IMR-90 (cell line): ENCODE data around the gene ZBED2. TPM values are rescaled to one million over a fixed set of nuclear protein-coding genes. Genes with fewer than 3 reads are reported as not detected.
A peak's percentile ranks its signal among the peaks of the same experiment; 100 is the strongest.

Experiments used
- ATAC-seq: fragments of 200-7000 bp; cut with Tn5 transposase; 2 replicates; pipeline ENCODE4 v1.9.1; 2020; ENCODE audit warnings: low read depth, mild to moderate bottlenecking, moderate library complexity
- BruUV-seq: library from RNA; stranded (reverse); fragments of 400-500 nt; replicated peaks from 2 replicates; lab custom pipeline; 2021; lab: Mats Ljungman, UMichigan
- CTCF ChIA-PET: fragments of 300-600 bp; formaldehyde crosslinking; extraction: SDS; loops from one replicate; lab custom pipeline; 2021; ENCODE audit warnings: antibody characterized with exemption; lab: Yijun Ruan, JAX
- POLR2A ChIA-PET: fragments of 300-600 bp; sonication (Branson Sonifier 250); formaldehyde crosslinking; loops from one replicate; lab custom pipeline; 2022; ENCODE audit warnings: antibody characterized with exemption; ENCODE audit not compliant: unreplicated experiment; lab: Charles Lee
- DNase-seq: peaks from one replicate; pipeline ENCODE4 v3.0.0; 2013
- H2AFZ ChIP-seq: replicated peaks from 2 replicates; pipeline ENCODE3; 2013; ENCODE audit warnings: low read length, mild to moderate bottlenecking; ENCODE audit not compliant: poor library complexity
- H2AK5ac ChIP-seq: 2 replicates; pipeline ENCODE4 v1.6.1; 2013; ENCODE audit warnings: low read depth, low read length, inconsistent platforms
- H2AK9ac ChIP-seq: replicated peaks from 2 replicates; pipeline ENCODE3; 2013; ENCODE audit warnings: mild to moderate bottlenecking, low read depth, low read length, moderate library complexity; ENCODE audit not compliant: poor library complexity
- H2BK120ac ChIP-seq: 2 replicates; pipeline ENCODE4 v1.6.1; 2013; ENCODE audit warnings: low read depth, low read length, inconsistent platforms
- H2BK15ac ChIP-seq: 3 replicates; pipeline ENCODE4 v1.6.1; 2013; ENCODE audit warnings: low read depth, low read length, inconsistent platforms
- H2BK20ac ChIP-seq: 2 replicates; pipeline ENCODE4 v1.6.1; 2013; ENCODE audit warnings: low read depth, mild to moderate bottlenecking, inconsistent platforms, low read length, moderate library complexity
- H2BK5ac ChIP-seq: 2 replicates; pipeline ENCODE4 v1.6.1; 2013; ENCODE audit warnings: mild to moderate bottlenecking, low read depth, low read length, inconsistent platforms; ENCODE audit not compliant: poor library complexity, severe bottlenecking
- H3K14ac ChIP-seq: replicated peaks from 2 replicates; pipeline ENCODE4 v1.6.1; 2013; ENCODE audit warnings: low read depth, low read length, inconsistent platforms
- H3K18ac ChIP-seq: 2 replicates; pipeline ENCODE4 v1.6.1; 2013; ENCODE audit warnings: low read depth, low read length, control low read depth
- H3K23ac ChIP-seq: 2 replicates; pipeline ENCODE4 v1.6.1; 2013; ENCODE audit warnings: low read depth, low read length, inconsistent platforms
- H3K27ac ChIP-seq: 2 replicates; pipeline ENCODE4 v1.5.1; 2013; ENCODE audit warnings: mild to moderate bottlenecking, control low read depth, low read length; ENCODE audit not compliant: insufficient read depth
- H3K27me3 ChIP-seq: 2 replicates; pipeline ENCODE4 v1.6.1; 2013; ENCODE audit warnings: low read length; ENCODE audit not compliant: control insufficient read depth, insufficient read depth
- H3K36me3 ChIP-seq: 2 replicates; pipeline ENCODE4 v1.6.1; 2013; ENCODE audit warnings: low read length, mixed read lengths; ENCODE audit not compliant: control insufficient read depth, insufficient read depth
- H3K4ac ChIP-seq: 2 replicates; pipeline ENCODE4 v1.6.1; 2013; ENCODE audit warnings: low read depth, low read length, inconsistent platforms
- H3K4me1 ChIP-seq: 2 replicates; pipeline ENCODE4 v1.6.1; 2013; ENCODE audit warnings: low read length, mixed read lengths; ENCODE audit not compliant: control insufficient read depth, insufficient read depth
- H3K4me2 ChIP-seq: 2 replicates; pipeline ENCODE4 v1.6.1; 2013; ENCODE audit warnings: low read depth, mild to moderate bottlenecking, control low read depth, low read length, moderate library complexity
- H3K4me3 ChIP-seq: 2 replicates; pipeline ENCODE4 v1.5.1; 2013; ENCODE audit warnings: low read depth, mild to moderate bottlenecking, control low read depth, low read length, moderate library complexity; ENCODE audit not compliant: insufficient read depth
- H3K56ac ChIP-seq: 2 replicates; pipeline ENCODE4 v1.6.1; 2013; ENCODE audit warnings: low read length, inconsistent platforms; ENCODE audit not compliant: insufficient read depth; ENCODE audit errors: extremely low read depth
- H3K79me1 ChIP-seq, 2 experiments: 2 replicates each; pipeline ENCODE4 v1.6.1; 2013; ENCODE audit warnings: low read length in 2 of 2, inconsistent platforms in 1 of 2, low read depth in 1 of 2
- H3K9ac ChIP-seq: 2 replicates; pipeline ENCODE4 v1.6.1; 2013; ENCODE audit warnings: low read depth, low read length, control low read depth
- H3K9me1 ChIP-seq: 2 replicates; pipeline ENCODE4 v1.6.1; 2013; ENCODE audit warnings: low read length, inconsistent platforms; ENCODE audit not compliant: insufficient read depth
- H3K9me3 ChIP-seq: 2 replicates; pipeline ENCODE4 v1.6.1; 2013; ENCODE audit warnings: low read length; ENCODE audit not compliant: control insufficient read depth, insufficient read depth
- H4K20me1 ChIP-seq: 2 replicates; pipeline ENCODE4 v1.6.1; 2013; ENCODE audit warnings: low read length, inconsistent platforms; ENCODE audit not compliant: insufficient read depth
- H4K5ac ChIP-seq: 2 replicates; pipeline ENCODE4 v1.6.1; 2013; ENCODE audit warnings: mild to moderate bottlenecking, low read depth, low read length, control low read depth
- H4K8ac ChIP-seq, 2 experiments: 2 replicates each; pipeline ENCODE4 v1.6.1; 2013; ENCODE audit warnings: low read depth in 2 of 2, low read length in 2 of 2, control low read depth in 1 of 2, inconsistent platforms in 1 of 2
- H4K91ac ChIP-seq: 2 replicates; pipeline ENCODE4 v1.6.1; 2013; ENCODE audit warnings: low read depth, low read length, inconsistent platforms; ENCODE audit not compliant: insufficient read depth
- BHLHE40 ChIP-seq: fragments of 150-350 bp; IDR thresholded peaks from 2 replicates; pipeline ENCODE4 v1.6.1; 2016; ENCODE audit warnings: mild to moderate bottlenecking, low read depth, low read length
- CEBPB ChIP-seq: IDR thresholded peaks from 2 replicates; pipeline ENCODE4 v1.6.1; 2012; ENCODE audit warnings: low read depth, low read length, improper control_type of control experiment
- CHD1 ChIP-seq: IDR thresholded peaks from 2 replicates; pipeline ENCODE4 v1.6.1; 2012; ENCODE audit warnings: low read depth, low read length, improper control_type of control experiment
- CTCF ChIP-seq: conservative IDR thresholded peaks from 2 replicates; pipeline ENCODE4 v1.5.1; 2012; ENCODE audit warnings: mild to moderate bottlenecking, low read depth, low read length, improper control_type of control experiment
- ELK1 ChIP-seq: fragments of 150-350 bp; IDR thresholded peaks from 2 replicates; pipeline ENCODE4 v1.6.1; 2016; ENCODE audit warnings: low read depth, mild to moderate bottlenecking, low read length, moderate library complexity, borderline replicate concordance
- FOS ChIP-seq: fragments of 150-350 bp; IDR thresholded peaks from 2 replicates; pipeline ENCODE4 v1.6.1; 2016; ENCODE audit warnings: low read depth, low read length
- MAFK ChIP-seq: IDR thresholded peaks from 2 replicates; pipeline ENCODE4 v1.6.1; 2012; ENCODE audit warnings: low read depth, low read length, improper control_type of control experiment
- MAZ ChIP-seq: IDR thresholded peaks from 2 replicates; pipeline ENCODE4 v1.6.1; 2012; ENCODE audit warnings: low read depth, mild to moderate bottlenecking, low read length, improper control_type of control experiment, moderate library complexity, borderline replicate concordance
- MXI1 ChIP-seq: IDR thresholded peaks from 2 replicates; pipeline ENCODE4 v1.6.1; 2012; ENCODE audit warnings: low read depth, mild to moderate bottlenecking, low read length, moderate library complexity, borderline replicate concordance
- NFE2L2 ChIP-seq: fragments of 150-350 bp; IDR thresholded peaks from 2 replicates; pipeline ENCODE4 v1.6.1; 2016; ENCODE audit warnings: low read depth, mild to moderate bottlenecking, low read length
- POLR2A ChIP-seq: IDR thresholded peaks from 2 replicates; pipeline ENCODE4 v1.6.1; 2012; ENCODE audit warnings: mild to moderate bottlenecking, low read depth, low read length
- RAD21 ChIP-seq: IDR thresholded peaks from 2 replicates; pipeline ENCODE4 v1.6.1; 2012; ENCODE audit warnings: low read length, improper control_type of control experiment
- RCOR1 ChIP-seq: IDR thresholded peaks from 2 replicates; pipeline ENCODE4 v1.6.1; 2012; ENCODE audit warnings: mild to moderate bottlenecking, low read length, improper control_type of control experiment; ENCODE audit not compliant: insufficient replicate concordance
- RFX5 ChIP-seq: IDR thresholded peaks from 2 replicates; pipeline ENCODE4 v1.8.0; 2012; ENCODE audit warnings: low read depth, mild to moderate bottlenecking, low read length, moderate library complexity
- SMC3 ChIP-seq: fragments of 150-350 bp; IDR thresholded peaks from 2 replicates; pipeline ENCODE4 v1.6.1; 2016; ENCODE audit warnings: low read depth, mild to moderate bottlenecking, antibody characterized with exemption, low read length, moderate library complexity
- USF2 ChIP-seq: fragments of 150-350 bp; IDR thresholded peaks from 2 replicates; pipeline ENCODE4 v1.6.1; 2017; ENCODE audit warnings: mild to moderate bottlenecking, antibody characterized with exemption, low read length, low read depth
- WGBS, 2 experiments: methylation state at CpG; one replicate each; pipeline versions ENCODE4 v1.1.5 to v1.1.7; 2013; ENCODE audit warnings: missing lambda C conversion rate in 2 of 2; ENCODE audit not compliant: insufficient read length in 1 of 2; ENCODE audit errors: extremely low coverage in 2 of 2; 5-methylcytosine and 5-hydroxymethylcytosine counted together
- dilution Hi-C: fragments of 300-500 bp; cut with HindIII; formaldehyde crosslinking; loops from one replicate; pipeline ENCODE4 v1.14.3; 2018; ENCODE audit warnings: low sequenced_read_pairs; ENCODE audit not compliant: unreplicated experiment
- in situ Hi-C: fragments of 300-500 bp; cut with MboI; formaldehyde crosslinking; loops from 3 replicates; pipeline ENCODE4 v1.14.3; 2019; ENCODE audit warnings: low sequenced_read_pairs, inconsistent platforms, mixed read lengths
- intact Hi-C: fragments of 100-400 bp; cut with micrococcal nuclease; formaldehyde crosslinking; loops from 2 replicates; pipeline ENCODE4 v1.10.0; 2022
- polyA plus RNA-seq, 3 experiments: library from polyadenylated mRNA; depleted of rRNA; stranded (reverse); fragments of >200 nt; gene quantifications; 2 replicates each; pipeline ENCODE4 v1.2.3, GENCODE V29; 2012; ENCODE audit warnings: low replicate concordance in 1 of 3
- total RNA-seq: library from RNA; depleted of rRNA; stranded (reverse); fragments of >200 nt; gene quantifications from 2 replicates; pipeline ENCODE4 v1.2.3, GENCODE V29; 2012

Gene ZBED2
- total and polyA plus RNA-seq, 2 of the 4 experiments (the other 2 are of a cell fraction) = 0.51 to 0.72 TPM

- H3K56ac ChIP-seq = no peak overlapping the region
- H2AFZ ChIP-seq = no peak overlapping the region
- ChIA-PET POLR2A (no interaction called here), CTCF (interaction anchor here (2.6 kb wide), 1 partner anchor 112 kb away, joined by 29 read pairs; no protein-coding TSS in a partner anchor)
- H2BK5ac ChIP-seq = no peak overlapping the region
- H4K5ac ChIP-seq = no peak overlapping the region
- H3K4me2 ChIP-seq = no peak overlapping the region
- no peak overlapping the region for H3K9ac ChIP-seq
- TF ChIP-seq CHD1 (no peak), RAD21 (no peak), CEBPB (no peak), MAFK (no peak), POLR2A (no peak), RCOR1 (no peak), CTCF (no peak), MAZ (no peak), ELK1 (no peak), FOS (no peak), BHLHE40 (no peak), MXI1 (no peak), SMC3 (no peak), USF2 (no peak), RFX5 (no peak), NFE2L2 (no peak)
- no peaks in the 10 kb centered on the region for H4K20me1 ChIP-seq
- H2BK15ac ChIP-seq = no peak overlapping the region
- H3K27ac ChIP-seq = no peak overlapping the region
- no peak overlapping the region for H4K8ac ChIP-seq
- peaks cover 3% of the 10 kb centered on the region for H3K4me1 ChIP-seq
- H3K9me3 ChIP-seq = no peaks in the 10 kb centered on the region
- H3K14ac ChIP-seq = no peak overlapping the region
- H3K9me1 ChIP-seq = no peaks in the 10 kb centered on the region
- peak overlapping the region; percentile 54; the same call in 1 of the 2 replicates for H2AK5ac ChIP-seq
- no peak for DNase-seq
- H3K36me3 ChIP-seq = no peaks in the 10 kb centered on the region
- no peaks in the 10 kb centered on the region for H3K27me3 ChIP-seq
- H3K79me1 ChIP-seq = no peaks in the 10 kb centered on the region
- WGBS, 2 experiments = no CpG with 5 or more reads among the region's 5 CpGs
- dilution Hi-C loops = no loop called here
- in situ Hi-C loops = loop anchor here (5.0 to 25.0 kb wide), 4 partner anchors 113 to 383 kb away; partner anchors contain the start of gene PHLDB2
- H3K23ac ChIP-seq = no peak overlapping the region
- peak overlapping the region; percentile 38 for H2BK120ac ChIP-seq
- H2BK20ac ChIP-seq = peak overlapping the region; percentile 45
- no peak overlapping the region for H3K18ac ChIP-seq
- BruUV-seq = no TSS peak
- intact Hi-C loops = loop anchor here (2.0 to 10.0 kb wide), 4 partner anchors 39 to 385 kb away; no protein-coding TSS in a partner anchor
- H2AK9ac ChIP-seq = no peak overlapping the region
- H4K91ac ChIP-seq = no peak overlapping the region
- H3K4me3 ChIP-seq = no peak overlapping the region
- H3K4ac ChIP-seq = no peak overlapping the region
- ATAC-seq = no peak
Observed at GRCh38 chr3:111579495-111579894, 15.7 kb downstream of the ZBED2 start.
